NCI-H2081 (cell line): Measurements from ENCODE around the gene SETBP1.

Source experiments
- DNase-seq, 2 experiments: peaks; one replicate each; lab custom pipeline; 2025; lab: John Stamatoyannopoulos, UW

Gene SETBP1

DNA sequence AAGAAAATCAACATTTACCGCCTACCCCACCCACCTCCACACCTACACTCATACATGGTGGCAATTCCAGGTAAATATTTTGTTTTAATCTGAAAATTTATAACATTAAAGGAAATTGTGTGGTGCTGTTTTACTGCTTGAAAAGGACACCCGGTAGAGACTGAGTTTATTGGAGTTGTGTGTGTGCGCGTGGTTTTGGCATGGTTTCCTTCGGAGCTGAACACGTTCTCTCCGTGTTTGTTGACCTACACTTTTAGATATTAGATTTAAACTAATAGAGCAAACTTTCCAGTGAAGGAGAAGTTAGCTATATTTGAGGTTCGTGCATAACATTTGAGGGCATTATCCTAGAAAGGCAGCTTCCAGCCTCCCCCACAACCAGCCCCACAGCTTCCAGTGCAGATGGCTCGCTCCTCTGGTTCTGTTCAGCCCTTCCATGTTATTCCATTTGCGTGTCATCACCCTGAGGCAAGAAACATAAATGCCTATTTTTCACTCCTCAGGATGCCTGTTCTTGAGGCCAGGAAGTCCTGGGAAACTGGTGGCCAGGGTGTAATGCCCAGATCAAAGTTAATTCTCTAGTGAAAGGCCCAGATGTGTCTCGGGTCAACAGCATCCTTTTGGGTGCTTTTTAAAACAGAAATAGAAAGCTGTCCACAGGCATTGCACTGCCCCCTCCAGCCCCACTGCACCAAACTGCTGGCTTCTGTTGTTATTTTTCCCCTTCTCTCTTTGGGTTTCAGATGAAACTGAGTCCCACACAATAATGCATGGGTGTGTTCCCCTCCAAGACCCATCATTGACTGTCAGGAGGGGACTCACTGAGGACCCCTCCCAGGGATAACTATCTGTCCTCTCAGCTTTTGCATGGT, 190.2 kb downstream of the SETBP1 start:
- DNase-seq: no peak

- DNase-seq: no peak
Observed at GRCh38 chr18:44871771-44872170, 191.1 kb downstream of the SETBP1 start.

GRCh38 chr18:44876024-44876423, 195.3 kb downstream of the SETBP1 start:
- no peak for DNase-seq

DNA sequence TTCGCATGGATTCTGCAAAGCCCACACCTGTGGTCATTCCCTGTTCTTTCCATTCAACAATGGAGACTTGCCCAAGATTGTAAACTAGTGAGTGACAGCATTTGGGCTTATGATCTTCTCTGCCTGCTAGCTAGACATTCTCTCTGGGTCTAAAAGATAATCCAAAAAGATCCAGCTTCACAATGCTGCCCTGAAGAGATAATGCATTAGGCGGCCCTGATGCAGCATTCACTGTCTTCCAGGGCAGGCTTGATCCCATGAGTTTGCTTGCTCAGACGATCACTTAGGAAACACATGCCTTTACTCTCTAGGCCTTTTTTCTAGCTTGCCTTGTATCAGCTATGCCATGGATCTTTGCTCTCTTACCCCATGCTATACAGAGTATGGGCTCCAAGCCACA, 196.1 kb downstream of the SETBP1 start:
- DNase-seq: no peak

- no peak for DNase-seq
Observed at GRCh38 chr18:44878335-44878734, 197.6 kb downstream of the SETBP1 start.

DNA sequence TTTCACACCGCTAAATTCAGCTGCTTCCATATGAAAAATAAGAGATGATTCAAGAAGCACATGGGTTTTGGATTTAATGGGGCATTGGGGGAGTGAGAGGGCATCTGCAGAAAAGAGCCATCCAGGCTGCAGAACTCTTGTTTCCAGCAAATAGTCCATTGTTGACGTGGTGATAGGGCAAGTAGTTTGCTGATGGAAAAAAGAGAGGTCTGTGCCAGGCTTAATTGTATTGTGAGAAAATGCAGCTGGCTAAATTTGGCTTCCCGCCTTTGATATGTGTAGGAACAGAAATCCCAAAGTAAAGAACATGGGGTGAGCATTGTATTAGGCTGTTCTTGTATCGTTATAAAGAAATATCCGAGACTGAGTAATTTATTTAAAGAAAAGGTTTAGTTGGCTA, 199.5 kb downstream of the SETBP1 start:
- DNase-seq: peak; percentile 24 to 44

DNA sequence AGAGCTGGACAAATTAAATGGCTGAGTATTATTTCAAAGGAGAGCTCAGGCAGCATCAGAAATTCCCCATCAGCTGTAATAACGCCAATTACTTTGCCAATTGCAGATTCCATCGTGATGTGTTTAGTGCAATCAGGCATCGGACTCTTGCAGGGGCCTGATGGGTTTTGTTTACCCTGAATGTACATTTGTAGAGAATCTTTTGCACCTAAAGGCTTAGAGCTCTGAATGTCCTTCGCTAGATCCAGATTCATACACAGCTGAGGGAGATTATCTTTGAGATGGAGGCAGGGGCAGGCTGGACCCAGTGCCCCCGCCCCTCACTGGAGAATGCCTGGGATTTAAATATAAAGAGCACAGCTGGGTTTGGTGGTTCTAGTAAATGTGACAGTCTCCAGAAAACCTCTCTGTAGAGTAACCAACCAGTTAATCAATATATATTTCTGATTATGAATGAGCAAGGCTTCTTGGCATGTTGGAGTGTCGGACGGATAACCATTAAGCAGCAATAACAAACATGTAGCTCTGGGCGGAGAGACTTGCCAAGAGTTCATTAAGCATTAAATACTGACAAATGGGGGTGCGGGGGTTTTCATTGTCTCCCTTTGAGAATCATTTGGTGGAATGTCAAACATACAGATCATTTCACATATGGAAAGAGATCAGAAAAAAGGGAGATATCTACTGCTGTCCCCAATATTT, 200.9 kb downstream of the SETBP1 start:
- no peak for DNase-seq

DNA sequence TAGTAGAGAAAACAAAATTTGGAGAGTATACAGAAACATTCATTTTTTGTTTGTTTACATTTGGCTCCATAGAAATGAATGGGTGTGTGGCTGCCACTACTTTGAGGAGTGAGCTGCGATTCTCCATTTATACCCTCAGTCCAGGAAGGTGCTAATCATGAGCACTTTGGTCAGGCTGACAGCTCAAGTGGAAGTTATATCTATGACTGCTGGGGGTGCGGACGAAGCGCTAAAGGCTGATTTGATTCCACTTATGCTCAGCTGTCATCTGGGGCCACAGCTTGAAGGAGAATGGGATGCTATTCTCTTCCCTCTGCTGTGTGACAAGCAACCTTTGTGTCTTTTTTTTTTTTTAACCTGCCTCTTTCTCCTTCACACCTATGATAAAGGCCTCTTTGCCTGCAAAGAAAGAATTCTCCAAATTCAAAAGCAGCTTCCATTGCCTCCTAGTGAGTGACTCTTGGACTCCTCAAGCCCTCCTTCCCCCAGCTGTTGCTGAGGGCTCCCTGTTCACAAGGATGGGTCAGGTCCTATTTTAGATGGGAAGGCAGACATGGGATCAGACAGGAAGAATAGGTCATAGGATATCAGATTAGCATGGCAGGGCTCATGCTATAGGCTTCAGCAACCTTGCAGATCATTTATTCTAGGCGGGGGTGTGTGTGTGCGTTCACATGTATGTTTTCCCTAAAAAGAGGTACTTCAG, 201.6 kb downstream of the SETBP1 start:
- DNase-seq: peak; percentile 13 to 63

GRCh38 chr18:44883671-44884070, 203.0 kb downstream of the SETBP1 start:
- no peak for DNase-seq

DNA sequence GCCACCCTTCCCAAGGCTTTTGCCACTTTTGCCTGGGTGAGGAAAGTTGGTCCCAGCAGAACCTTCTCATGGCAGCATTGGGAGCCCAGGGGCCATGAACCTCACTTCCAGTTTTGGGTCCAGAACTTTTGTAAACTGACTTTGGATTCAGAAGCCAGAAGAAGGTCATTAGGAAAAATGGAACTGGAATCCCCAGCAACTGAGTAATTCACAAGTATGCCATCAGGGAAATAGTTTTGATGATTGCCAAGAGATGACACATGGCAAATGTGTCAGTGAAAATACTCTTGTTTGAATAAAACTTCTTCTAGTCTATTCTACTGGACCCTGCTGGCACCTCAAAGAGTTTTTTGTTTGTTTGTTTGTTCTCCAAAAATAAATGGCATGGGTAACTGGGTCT, 203.7 kb downstream of the SETBP1 start:
- no peak for DNase-seq

- DNase-seq: no peak
Observed at GRCh38 chr18:44885507-44885906, 204.8 kb downstream of the SETBP1 start.

- DNase-seq: no peak
Observed at GRCh38 chr18:44887227-44887631, 206.5 kb downstream of the SETBP1 start.

DNA sequence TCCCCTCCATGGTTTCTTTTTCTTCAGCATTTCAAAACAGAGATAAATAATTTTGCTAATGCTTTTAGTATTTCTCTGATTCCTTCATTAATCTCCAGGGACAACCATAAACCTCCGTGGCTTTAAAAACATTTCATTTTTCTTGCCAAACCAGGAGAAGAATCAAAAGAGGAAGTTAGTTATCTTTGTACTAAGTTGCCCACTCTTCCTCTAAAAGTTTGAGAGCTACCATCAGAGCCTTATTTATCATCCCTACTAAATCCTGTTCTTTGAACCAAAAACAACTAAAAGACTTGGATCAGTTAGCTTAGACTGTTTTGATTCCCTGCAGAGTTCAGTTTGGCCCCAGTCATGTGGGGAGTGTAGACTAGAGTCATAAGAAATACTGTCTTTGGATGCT, 208.4 kb downstream of the SETBP1 start:
- DNase-seq: no peak

DNA sequence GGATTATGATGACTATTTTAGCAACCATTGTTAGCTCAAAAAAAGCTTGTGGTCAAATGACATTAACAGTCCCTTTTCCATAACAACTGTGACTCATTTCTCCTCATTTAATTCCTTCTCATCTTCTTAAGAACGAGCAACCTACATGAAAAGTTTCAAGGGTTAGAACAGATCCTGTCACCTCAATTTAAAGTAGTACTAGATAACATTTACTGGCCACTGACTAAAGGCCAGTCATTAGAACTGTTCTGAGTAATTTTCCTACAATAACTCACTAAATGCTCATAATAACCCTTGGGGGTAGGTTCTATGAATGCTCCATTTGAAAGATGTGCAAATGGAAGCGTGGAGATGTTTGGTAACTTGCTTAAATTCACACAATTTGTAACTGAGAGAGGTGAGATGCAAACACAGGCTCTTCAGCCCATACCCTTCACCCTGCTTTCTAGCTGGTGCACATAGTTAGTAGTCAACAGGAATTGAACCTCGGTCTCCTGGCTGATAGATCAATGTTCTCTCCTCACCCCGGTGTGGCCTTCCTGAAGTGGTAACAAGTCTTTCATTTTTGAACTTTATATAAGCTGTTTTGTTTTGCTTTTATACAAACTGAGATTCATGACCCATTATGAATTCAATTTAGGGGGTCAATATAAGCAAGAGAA, 212.5 kb downstream of the SETBP1 start:
- DNase-seq: no peak

GRCh38 chr18:44893966-44894365, 213.3 kb downstream of the SETBP1 start:
- no peak for DNase-seq

DNA sequence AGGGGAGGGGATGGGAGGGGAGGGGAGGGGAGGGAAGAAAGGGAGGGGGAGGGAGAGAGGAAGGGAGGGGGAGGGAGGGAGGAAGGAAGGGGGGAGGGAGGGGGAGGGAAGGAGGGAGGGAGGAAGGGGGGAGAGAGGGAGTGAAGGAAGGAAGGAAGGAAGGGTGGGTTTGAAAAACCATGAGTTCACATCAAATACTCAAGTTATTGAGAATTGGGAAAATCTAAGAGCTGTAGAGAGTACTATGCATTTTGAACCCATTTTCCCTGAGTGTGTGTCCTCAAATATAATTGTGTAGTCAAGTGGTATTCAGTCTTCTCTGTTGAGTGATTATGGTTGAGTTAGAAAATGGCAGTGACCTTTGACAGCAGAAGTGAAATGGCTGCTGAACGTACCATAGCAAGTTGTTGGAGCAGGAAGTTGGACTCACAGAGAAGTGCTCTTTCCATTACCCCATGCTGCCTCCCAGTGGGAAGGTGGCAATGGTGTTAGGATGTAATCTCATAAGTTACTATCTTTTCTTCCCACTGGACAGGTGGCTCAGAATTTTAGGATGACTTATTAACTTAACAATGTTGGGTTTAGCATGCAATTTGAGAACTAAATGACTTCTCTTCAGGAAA, 214.6 kb downstream of the SETBP1 start:
- peak; percentile 1 to 70 for DNase-seq

DNA sequence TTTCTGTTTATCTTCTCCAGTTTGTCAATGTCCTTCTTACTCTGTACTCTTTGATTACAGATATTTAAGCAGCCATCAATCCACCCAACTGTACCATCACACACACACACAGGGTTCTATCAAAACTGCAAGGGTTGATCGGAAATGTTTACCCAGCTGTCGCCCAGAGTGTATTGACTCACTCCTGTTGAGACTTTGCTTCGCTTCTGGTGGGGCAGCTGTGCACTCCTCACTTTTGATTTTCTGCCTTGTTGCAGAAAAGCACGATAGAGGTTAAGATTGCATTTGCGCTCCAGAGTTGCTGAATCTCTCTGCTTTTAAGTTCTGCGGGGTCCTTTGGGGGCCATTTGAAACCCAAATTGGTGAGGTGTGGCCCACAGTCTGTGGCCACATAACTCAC, 216.2 kb downstream of the SETBP1 start:
- peak; percentile 80 to 96 for DNase-seq

- DNase-seq: peak; percentile 63 to 92
Observed at GRCh38 chr18:44897411-44897810, 216.7 kb downstream of the SETBP1 start.

DNA sequence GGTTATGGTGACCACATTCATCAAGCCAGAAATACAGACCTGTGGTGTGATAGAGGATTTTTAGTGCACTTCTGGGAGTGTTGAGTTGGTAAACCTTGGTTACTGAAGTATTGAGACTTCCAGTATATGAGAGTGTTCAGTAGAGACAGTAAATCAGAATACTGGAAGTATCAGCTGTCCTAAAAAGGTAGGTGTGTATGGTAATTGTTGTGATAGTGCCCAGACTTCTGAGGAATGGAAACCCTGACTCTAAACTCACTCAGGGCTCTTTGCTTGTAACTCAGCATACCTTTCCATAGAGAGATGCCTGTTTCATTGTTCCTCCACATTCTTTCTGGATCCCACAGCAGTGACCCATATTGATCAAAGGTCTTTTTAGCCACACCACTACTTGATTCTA, 217.1 kb downstream of the SETBP1 start:
- DNase-seq: no peak

DNA sequence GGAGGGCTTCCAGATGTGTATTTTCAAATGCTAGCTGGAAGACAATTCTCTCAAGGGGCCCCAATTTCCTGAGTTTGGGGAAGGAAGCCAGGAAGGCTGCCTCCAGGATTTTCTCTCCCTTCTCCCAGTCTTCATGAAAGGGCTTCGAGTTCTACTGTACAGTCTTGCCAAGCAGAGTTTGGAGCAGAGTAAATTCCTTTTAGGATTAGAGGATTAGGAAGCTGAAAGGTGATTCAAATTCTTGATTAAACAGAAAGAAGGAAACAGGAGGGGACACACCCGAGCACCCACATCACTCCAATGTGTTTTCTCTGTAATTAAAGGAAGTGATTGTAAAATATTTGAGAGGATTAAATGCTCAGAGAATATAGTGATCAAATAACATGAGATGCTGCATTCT, 217.8 kb downstream of the SETBP1 start:
- DNase-seq: no peak

DNA sequence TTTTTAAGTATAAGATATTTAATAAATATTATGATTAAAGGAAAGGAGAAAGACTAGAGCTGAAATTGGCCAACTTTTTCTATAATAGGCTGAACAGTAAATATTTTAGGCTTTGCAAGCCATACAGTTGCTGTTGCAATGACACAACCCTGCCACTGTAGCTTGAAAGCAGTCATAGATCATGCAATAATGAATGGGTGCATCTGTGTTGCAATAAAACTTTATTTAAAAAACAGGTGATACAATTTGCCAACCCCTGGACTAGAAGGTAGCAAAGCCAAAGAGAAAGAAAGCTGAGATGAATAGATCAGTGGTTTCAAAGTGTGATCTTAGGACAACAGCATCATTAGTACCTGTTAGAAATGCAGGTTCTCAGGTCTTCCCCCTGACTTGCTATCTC, 219.1 kb downstream of the SETBP1 start:
- no peak for DNase-seq

DNA sequence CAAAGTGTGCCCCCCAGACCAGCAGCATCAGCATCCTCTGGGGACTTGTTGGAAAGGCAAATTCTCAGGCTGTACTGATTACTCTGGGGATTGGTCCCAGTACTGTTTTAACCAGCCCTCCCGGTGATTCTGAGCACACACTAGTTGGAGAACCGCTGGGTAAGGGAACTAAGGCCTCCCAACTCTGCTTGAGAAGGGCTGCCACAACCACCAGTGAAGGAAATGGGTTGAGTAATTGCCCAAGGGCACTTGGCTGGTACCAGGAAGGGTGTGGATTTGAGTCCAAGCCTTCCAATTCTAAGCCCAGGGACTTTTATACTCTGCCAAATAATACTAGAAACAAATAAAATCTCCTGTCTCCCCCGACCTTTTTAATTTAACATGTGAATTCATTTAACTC, 219.9 kb downstream of the SETBP1 start:
- DNase-seq: no peak
